Kidney epithelial cell (primary cell): ENCODE results near the gene IGFL4. TPM values are rescaled to one million over a fixed set of nuclear protein-coding genes. Genes with fewer than 3 reads are reported as not detected.

ENCODE experiments used
- DNase-seq: peaks from one replicate; pipeline ENCODE4 v3.0.0-alpha.2; 2010; ENCODE audit warnings: low read depth
- H3K27me3 ChIP-seq: 2 replicates; pipeline ENCODE4 v1.6.0; 2011; ENCODE audit warnings: low read length; ENCODE audit not compliant: control insufficient read depth, insufficient read depth
- H3K36me3 ChIP-seq: 2 replicates; pipeline ENCODE4 v1.5.1; 2011; ENCODE audit warnings: low read length; ENCODE audit not compliant: control insufficient read depth, insufficient read depth
- H3K4me3 ChIP-seq: 2 replicates; pipeline ENCODE4 v1.5.1; 2011; ENCODE audit warnings: low read depth, mild to moderate bottlenecking, control low read depth, low read length
- CTCF ChIP-seq: IDR thresholded peaks from 2 replicates; pipeline ENCODE4 v1.5.1; 2011; ENCODE audit warnings: mild to moderate bottlenecking, moderate library complexity, low read length, control low read depth, inconsistent platforms; ENCODE audit not compliant: insufficient read depth, poor library complexity, severe bottlenecking
- total RNA-seq: library from RNA; depleted of rRNA; stranded (reverse); fragments of >200 nt; gene quantifications from 2 replicates; pipeline ENCODE4 v1.2.3, GENCODE V29; 2015

Gene IGFL4
- total RNA-seq: not detected in 2 replicates

DNA sequence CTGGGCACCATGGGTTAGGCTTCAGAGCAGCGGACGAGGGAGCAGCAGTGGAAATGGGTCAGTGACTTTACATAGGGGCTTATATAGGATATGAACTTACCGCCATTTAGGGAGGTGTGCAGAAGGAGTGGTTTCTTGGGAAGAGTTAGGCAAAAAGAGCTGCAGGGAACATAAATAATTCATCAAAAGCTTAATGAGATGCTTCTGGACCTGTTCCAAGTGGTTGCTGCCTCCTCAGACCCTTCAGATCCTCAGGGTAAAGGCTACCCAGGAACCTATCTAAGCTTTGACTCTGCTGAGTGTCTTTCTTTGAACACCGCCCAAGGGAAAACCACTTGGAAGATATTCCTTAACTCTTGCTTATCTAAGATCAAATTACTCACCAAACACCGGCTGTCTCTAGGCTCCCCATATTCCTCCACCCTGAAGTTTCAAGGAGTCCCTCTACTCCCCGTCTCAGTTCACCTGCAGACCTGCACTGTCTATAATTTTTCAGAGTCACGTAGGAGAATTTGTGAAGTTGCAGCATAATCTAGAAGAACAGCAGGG is at the start of gene IGFL4:
Gene IGFL4 (minus strand): TSS at position 51 of the 549 bp plus-strand sequence. CDS start 40 bp downstream, at position 11.
- peaks cover 20% of the 10 kb centered on the region for H3K27me3 ChIP-seq
- no peaks in the 10 kb centered on the region for H3K36me3 ChIP-seq
- no peak within 1 kb of the TSS for H3K4me3 ChIP-seq
- DNase-seq: no peak
- TF ChIP-seq CTCF: no peak

DNA sequence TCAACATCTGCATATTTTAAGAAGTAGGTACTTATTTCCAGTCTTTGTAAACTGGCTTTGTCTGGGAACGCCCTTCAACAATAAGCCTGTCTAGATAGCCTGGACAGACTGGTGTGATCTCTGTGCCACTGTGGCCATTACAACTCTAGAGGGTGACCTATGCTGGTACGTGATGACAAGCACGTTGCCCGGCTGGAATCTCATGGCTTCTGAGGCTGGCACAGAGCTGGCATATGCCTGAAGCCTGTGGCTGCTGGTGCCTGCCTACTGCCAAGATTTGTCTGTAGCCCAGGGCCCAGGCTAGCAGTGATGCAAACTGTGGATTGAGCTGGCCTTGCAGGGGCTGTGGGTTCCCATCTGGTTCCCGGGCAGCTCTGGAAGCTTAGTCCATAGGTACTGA is 49.6 kb upstream of the IGFL4 start:
- H3K36me3 ChIP-seq: no peaks in the 10 kb centered on the region
- no peaks in the 10 kb centered on the region for H3K27me3 ChIP-seq
- no peak for TF ChIP-seq CTCF
- H3K4me3 ChIP-seq: no peak overlapping the region
- no peak for DNase-seq

- no peaks in the 10 kb centered on the region for H3K36me3 ChIP-seq
- TF ChIP-seq CTCF: no peak
- DNase-seq: no peak
- no peak overlapping the region for H3K4me3 ChIP-seq
- H3K27me3 ChIP-seq: no peaks in the 10 kb centered on the region
These were observed 48.6 kb upstream of the IGFL4 start for GRCh38 chr19:46089432-46089831.

DNA sequence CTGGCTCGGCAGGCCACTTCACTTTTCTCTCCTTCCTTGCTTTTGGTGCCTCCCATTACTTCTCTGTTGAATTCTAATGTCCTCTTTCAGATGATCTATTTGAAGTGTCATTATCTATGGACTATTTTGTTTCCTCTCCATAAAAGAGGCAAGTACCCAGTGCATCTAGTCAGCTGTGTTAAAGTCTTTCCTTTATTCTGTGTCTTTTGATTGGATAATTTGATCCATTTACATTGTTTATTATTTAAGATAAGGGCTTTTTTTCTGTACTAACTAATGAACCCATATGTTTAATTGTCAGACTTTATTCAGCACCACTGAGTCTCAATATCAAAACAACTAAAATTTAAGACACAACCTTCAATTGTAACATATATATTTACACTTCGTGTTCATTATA is 47.3 kb upstream of the IGFL4 start:
- no peak for TF ChIP-seq CTCF
- DNase-seq: no peak
- no peak overlapping the region for H3K4me3 ChIP-seq
- H3K36me3 ChIP-seq: no peaks in the 10 kb centered on the region
- no peaks in the 10 kb centered on the region for H3K27me3 ChIP-seq

DNA sequence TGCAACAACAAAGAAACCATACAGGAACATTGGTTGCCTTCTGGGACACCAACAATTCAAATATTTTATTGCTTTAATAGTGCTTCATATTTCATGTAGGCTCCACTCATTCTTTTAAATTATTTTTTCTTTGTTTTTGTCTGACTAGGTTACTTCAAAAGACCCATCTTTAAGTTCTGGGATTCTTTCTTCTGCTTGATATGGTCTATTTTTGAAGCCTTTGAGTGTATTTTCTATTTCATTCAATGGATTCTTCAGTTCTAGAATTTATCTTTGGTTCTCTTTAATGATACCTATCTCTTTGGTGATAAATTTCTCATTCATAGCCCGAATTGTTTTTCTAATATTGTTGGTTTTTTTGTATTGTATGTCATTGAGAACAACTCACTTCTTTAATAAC is 45.1 kb upstream of the IGFL4 start:
- Histone ChIP-seq H3K27me3 (no peaks in the 10 kb centered on the region), H3K4me3 (no peak overlapping the region), H3K36me3 (no peaks in the 10 kb centered on the region)
- DNase-seq: no peak
- no peak for TF ChIP-seq CTCF

DNA sequence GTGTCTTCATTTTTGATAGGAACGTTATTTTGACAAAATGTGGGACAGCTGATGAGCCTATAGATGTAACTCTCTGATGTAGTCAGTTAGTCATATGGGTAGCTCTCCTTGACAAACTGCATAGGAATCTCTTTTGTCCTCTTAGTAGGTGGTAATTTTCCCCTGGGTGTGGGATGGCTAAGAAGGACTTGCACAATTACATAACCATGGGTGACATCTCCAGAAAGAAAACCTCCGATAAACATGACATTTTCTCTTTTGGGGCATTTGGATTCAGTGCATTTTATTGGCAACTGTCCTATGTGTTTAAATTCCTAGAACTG is 41.9 kb upstream of the IGFL4 start:
- no peak overlapping the region for H3K4me3 ChIP-seq
- TF ChIP-seq CTCF: no peak
- DNase-seq: no peak
- peaks cover 4% of the 10 kb centered on the region for H3K27me3 ChIP-seq
- H3K36me3 ChIP-seq: no peaks in the 10 kb centered on the region
